Kidney epithelial cell (primary cell): ENCODE results near the gene MTHFSD. TPM values are rescaled to one million over a fixed set of nuclear protein-coding genes. Genes with fewer than 3 reads are reported as not detected.

Experiments
- DNase-seq: peaks from one replicate; pipeline ENCODE4 v3.0.0-alpha.2; 2010; ENCODE audit warnings: low read depth
- H3K27me3 ChIP-seq: 2 replicates; pipeline ENCODE4 v1.6.0; 2011; ENCODE audit warnings: low read length; ENCODE audit not compliant: control insufficient read depth, insufficient read depth
- H3K36me3 ChIP-seq: 2 replicates; pipeline ENCODE4 v1.5.1; 2011; ENCODE audit warnings: low read length; ENCODE audit not compliant: control insufficient read depth, insufficient read depth
- H3K4me3 ChIP-seq: 2 replicates; pipeline ENCODE4 v1.5.1; 2011; ENCODE audit warnings: low read depth, mild to moderate bottlenecking, control low read depth, low read length
- total RNA-seq: library from RNA; depleted of rRNA; stranded (reverse); fragments of >200 nt; gene quantifications from 2 replicates; pipeline ENCODE4 v1.2.3, GENCODE V29; 2015
- TF ChIP-seq, protein P1 (sequence below): IDR thresholded peaks from 2 replicates; pipeline ENCODE4 v1.5.1; 2011; ENCODE audit warnings: mild to moderate bottlenecking, moderate library complexity, low read length, control low read depth, inconsistent platforms; ENCODE audit not compliant: insufficient read depth, poor library complexity, severe bottlenecking

Gene MTHFSD
- total RNA-seq, 1 donor from 2014 or later = 26.1 TPM

DNA sequence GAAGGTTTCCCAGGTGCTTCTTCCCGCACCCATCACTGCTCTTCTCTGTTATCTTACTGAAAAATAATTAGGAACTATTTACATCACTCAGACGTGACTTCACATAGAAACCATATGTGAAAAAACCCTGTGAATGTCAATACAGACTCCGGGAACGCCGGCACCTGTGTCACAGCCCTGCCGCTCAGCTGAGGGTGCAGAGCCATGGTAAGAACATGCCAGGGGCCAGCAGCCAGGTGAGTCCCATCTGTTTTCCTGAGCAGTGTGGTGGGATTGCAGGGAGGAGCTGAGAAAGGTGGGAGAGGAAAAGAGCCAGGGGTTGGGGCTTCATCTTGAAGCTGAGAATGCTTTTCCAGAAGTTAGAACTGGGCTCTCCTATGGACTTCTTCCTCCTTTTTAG is 31.0 kb downstream of the MTHFSD start:
- H3K27me3 ChIP-seq = peaks cover 39% of the 10 kb centered on the region
- DNase-seq = no peak
- H3K36me3 ChIP-seq = no peaks in the 10 kb centered on the region
- TF ChIP-seq, protein P1, sequence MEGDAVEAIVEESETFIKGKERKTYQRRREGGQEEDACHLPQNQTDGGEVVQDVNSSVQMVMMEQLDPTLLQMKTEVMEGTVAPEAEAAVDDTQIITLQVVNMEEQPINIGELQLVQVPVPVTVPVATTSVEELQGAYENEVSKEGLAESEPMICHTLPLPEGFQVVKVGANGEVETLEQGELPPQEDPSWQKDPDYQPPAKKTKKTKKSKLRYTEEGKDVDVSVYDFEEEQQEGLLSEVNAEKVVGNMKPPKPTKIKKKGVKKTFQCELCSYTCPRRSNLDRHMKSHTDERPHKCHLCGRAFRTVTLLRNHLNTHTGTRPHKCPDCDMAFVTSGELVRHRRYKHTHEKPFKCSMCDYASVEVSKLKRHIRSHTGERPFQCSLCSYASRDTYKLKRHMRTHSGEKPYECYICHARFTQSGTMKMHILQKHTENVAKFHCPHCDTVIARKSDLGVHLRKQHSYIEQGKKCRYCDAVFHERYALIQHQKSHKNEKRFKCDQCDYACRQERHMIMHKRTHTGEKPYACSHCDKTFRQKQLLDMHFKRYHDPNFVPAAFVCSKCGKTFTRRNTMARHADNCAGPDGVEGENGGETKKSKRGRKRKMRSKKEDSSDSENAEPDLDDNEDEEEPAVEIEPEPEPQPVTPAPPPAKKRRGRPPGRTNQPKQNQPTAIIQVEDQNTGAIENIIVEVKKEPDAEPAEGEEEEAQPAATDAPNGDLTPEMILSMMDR = no peak
- H3K4me3 ChIP-seq = no peak overlapping the region

DNA sequence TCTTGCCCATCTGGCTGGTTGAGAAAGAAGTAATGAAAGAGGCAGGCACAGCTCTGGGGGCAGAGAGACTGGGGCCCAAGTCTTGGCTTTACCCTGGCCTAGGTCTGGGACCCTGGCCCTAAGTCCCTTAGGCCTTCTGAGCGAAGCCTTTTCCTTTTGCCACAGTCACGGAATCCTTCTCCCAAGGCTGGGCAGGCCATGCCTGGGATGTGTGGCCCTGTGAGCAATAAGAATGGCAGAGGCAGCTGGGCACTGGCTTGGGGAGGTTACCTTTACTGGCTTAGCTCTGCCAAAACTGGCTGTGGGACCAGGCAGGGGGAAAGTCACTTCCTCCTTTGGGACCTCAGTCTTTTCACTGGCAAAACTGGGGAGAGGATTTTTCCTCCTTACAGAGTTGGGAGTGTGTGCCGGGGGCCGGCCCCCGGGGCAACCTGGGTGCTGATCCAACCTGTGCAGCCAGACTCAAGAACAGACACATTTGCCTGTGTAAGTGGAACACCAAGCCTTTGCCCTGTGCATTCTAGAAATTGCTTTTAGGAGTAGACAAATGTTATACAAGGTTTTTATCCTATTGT is 31.8 kb downstream of the MTHFSD start:
- Histone ChIP-seq H3K27me3 (peaks cover 41% of the 10 kb centered on the region), H3K36me3 (no peaks in the 10 kb centered on the region), H3K4me3 (no peak overlapping the region)
- DNase-seq = no peak
- TF ChIP-seq, protein P1 = no peak

DNA sequence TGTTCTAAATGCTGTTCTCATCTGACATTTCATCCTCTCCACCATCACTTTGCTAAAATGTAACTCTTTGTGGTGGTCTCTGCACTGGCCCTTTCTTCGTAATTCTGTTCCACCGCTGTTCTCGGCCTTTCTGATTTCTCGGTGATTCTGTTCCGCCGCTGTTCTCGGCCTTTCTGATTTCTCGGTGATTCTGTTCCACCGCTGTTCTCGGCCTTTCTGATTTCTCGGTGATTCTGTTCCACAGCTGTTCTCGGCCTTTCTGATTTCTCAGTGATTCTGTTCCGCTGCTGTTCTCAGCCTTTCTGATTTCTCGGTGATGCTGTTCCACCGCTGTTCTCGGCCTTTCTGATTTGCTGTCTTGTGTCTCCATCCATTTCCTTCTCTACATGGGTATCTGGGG is 32.4 kb downstream of the MTHFSD start:
- TF ChIP-seq, protein P1 = no peak
- Histone ChIP-seq H3K27me3 (peaks cover 44% of the 10 kb centered on the region), H3K36me3 (no peaks in the 10 kb centered on the region), H3K4me3 (no peak overlapping the region)
- DNase-seq = no peak

DNA sequence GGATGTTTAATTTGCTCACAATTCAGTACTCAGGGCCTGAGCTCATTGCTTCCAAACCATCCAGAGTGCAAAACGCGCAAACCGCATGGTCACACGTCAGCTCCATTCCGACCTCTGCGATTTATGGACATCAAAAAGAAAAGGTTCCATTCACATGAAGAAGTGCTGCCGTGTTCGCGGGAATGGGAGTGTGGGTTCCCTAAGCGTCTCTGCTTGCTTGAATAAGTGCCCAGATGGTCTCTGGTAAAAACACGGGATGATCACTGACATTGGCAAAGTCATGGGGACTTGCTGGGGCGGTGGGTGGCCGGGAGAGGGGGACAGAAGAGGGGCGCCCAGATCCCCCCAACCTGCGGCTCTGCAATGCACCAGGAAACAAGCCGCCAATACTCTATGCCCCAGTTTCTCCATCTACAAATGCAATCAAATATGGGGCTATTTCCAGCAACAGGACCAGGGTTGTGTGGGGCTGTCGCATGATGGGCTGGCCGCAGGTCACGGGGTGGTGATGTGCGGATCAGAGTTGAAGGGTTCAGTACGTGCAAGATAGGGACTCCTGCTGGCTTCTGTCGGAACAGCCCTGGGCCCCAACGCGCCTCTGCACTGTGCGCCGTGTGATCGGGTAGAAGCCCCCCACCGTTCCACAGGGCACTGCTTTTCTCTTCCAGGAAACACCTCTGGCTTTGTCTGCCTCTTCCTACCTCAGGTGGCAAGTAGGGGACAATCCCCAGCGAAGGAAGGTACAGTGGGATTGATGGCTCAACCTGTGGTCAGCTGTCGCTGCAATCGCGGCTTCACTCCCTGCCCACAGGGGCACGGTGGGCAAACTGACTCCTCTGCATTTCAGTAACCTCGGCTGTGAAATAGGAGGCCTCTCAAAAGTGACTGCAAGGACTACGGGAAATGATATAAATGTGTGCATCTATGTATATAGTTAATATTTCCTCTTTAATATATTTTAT is 33.5 kb downstream of the MTHFSD start:
- Histone ChIP-seq H3K4me3 (no peak overlapping the region), H3K27me3 (peaks cover 52% of the 10 kb centered on the region), H3K36me3 (no peaks in the 10 kb centered on the region)
- TF ChIP-seq, protein P1 = no peak
- no peak for DNase-seq

DNA sequence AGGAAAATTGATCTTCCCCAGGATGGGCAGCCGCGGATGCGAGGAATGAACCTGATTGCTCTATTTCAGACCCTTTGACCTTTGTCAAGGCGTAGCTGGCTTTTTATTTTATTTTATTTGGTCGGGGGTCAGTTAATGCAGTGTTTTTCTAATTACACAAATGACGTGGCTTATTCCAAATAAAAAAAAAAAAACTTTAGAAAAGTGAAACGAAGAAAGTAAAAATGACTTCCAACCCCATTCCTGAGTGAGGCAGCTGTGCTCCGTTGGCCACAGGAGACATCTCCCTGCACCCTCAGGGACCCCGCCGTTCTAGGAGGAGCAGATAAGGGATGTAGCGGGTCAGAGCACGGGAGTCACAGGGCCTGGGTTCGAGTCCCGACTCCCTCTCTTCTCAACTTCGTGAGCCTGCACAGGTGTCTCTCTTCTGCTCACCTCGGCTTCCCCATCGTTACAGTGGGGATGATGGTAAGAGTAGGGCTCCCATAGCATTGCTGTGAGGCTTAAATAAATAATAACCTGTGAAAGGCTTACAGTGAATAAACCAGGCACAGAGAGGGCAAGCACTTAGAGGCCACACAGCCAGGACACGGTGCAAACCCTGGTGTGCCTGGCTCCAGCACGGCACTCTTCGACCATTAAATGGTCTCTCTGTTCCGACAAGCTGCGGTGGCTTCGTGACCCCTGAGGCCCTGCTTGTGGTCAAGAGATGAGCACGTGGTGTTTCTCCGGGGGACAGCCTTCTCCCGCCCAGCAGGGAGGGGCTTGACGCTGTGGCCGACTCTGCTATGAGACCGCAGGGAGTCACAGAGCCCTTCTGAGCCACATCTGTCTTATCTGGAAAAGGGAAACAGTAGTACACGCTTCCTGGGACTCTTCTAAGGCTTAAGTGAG is 34.5 kb downstream of the MTHFSD start:
- no peaks in the 10 kb centered on the region for H3K36me3 ChIP-seq
- no peak overlapping the region for H3K4me3 ChIP-seq
- DNase-seq = no peak
- TF ChIP-seq, protein P1 = no peak
- peaks cover 62% of the 10 kb centered on the region for H3K27me3 ChIP-seq
